GM18520 (cell line): ENCODE results near the gene MSMP.

ENCODE experiments used
- ATAC-seq: cut with Tn5 transposase; IDR thresholded peaks from one replicate; pipeline ENCODE4 v1.9.1; 2021; ENCODE audit not compliant: unreplicated experiment

The MSMP gene

DNA sequence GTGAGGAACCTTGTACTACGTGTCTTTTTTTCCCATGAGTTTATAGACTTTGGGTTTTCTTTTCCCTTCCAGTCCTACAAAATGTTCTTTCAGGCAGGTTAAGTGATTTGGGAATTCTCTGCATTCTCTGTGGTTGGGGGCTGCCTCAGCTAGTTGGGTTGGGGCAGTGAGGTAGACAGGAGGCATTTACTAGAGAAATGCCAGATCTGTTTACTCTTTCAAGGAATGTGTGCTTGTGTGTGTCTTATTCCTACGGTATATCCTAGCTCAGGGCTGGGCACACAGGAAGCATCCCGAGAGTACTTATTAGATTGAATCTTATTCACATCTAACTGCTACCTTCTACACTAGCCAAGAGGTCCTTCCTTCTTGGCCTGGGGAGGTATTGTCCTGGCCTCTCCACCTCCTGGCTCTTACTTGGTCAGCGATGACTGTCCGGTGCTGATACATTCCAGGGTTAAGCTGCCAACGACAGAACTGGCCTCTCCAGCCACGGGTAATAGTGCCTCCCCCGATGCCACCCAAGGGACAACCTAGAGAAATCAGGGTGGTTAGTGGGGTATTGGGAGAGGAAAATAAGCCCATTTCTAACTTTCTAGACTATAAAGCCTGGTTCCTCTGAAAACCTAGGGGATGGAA, 10.1 kb downstream of the MSMP start:
- no peak for ATAC-seq

DNA sequence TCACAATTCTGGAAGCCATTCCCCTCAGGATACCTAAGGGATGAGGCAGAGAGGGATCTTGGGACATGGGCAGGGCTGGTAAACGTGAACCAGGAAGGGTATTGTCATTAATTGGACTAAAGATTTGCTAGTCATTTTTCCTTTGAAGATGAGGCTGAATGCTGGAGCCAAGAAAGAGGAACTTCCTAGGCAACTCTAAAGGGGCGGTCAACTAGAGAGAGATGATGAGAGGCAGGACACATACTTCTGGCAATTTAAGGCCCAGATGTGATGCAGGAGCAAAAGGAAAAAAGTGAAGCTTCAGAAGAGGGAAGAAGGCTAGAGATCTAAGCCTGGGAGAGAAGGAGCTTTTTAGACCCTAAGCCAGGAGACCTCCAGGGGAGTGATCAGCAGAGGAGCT, 10.6 kb downstream of the MSMP start:
- ATAC-seq, result no peak

DNA sequence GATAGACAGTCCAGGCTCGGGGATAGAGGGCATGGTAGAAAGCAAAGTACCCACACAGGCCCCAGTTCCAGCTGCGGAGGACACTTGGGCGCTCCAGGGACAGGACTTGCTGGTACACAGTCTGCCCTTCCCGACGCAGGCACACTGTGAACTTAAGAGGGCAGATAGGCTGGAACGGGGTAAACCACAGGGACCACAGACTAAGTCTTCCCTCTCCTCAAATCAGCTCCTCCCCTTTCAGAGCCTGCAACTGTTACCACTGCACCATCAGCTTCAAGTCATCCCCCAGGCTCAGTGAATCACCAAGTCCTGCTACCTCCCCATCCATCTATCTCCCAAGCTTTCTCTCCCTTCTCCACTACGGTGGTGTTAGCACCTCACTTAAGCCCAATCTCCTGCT, 12.3 kb downstream of the MSMP start:
- ATAC-seq, result no peak

DNA sequence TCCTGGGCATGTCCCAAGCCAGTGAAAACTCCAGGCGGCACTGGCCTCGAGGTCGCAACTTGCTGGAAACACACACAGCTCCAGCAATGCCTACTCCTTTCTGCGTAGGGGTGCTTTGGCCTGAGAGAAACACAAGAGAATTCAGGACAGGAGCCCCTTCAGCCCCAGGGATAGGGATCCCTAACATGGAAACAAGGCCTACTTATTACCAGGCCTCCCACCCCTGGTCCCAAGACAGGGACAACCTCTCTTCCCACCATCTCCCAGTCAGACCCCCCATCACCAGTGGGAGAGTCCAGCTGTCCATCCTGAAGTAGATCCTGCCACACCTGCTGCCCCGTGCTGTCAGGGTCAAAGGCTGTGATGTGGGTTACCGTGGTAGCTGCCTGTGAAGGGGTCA, 13.8 kb downstream of the MSMP start:
- no peak for ATAC-seq

DNA sequence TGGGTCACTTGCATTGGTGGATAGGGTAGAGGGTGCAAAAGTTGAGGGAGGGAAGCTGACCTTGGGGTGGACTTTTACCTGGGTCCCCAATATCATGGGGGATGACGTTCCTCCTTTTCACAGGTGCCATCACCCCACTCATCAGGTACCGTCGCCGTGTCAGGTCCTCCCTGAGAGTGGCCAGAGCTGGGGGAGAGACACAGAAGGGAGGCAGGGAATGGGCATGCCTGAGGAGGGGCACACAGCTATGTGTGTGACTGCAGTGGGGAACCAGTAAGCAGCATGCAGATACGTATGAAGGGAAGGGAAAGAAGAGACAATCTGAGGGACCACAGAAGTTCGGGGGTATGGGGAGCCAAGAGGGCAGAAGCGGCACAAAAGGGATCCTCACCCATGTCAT, 15.2 kb downstream of the MSMP start:
- ATAC-seq, result no peak

DNA sequence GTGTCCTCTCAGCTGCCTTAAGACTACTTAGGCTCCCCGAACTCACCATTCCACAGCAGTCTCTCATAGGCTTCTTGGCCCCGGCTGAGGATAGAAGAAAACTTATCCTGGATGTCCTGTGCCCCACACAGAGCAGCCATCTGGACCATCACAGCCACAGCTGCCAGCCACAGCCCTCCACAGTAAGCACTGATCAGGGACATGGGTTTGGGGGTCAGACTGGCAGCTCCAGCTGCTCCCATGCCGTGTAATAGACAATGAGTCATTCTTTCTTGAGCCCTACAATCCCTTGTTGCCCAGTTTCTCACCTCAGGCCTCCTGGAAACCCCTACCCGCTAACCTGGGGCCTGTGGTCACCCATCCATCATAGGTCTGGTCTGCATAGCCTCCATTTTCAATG, 15.9 kb downstream of the MSMP start:
- ATAC-seq, result no peak

DNA sequence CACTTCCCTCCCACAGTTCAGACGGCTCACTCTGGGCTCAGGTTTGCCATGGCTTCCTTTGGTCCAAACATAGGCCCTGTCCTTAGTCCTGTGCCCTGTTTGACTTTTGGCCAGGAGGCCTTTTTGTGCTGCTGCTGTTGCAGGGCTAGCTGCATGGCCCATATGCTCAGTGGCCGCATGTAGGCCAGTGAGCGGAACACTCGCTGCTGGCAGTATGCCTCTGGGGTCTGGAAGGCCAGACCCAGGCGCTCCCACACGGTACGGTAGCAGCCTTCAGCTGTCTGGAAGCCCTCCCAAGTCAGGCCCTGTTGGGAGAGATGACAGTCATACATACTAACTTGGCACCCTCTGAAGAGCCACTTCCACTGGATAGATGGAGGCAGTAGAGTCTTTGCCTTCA, 16.9 kb downstream of the MSMP start:
- ATAC-seq, result no peak

DNA sequence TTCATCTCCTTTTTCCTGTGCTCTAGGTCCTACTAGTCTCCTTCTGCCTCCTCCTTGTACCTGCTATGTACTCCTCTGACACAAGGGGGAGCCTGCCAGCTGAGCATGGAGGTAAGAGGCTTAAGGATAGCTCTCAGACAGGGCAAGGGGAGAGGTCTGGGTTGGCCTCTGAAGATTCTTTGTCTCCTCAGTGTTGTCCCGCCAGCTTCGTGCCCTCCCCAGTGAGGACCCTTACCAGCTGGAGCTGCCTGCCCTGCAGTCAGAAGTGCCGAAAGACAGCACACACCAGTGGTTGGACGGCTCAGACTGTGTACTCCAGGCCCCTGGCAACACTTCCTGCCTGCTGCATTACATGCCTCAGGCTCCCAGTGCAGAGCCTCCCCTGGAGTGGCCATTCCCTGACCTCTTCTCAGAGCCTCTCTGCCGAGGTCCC, 17.9 kb downstream of the MSMP start:
- no peak for ATAC-seq

DNA sequence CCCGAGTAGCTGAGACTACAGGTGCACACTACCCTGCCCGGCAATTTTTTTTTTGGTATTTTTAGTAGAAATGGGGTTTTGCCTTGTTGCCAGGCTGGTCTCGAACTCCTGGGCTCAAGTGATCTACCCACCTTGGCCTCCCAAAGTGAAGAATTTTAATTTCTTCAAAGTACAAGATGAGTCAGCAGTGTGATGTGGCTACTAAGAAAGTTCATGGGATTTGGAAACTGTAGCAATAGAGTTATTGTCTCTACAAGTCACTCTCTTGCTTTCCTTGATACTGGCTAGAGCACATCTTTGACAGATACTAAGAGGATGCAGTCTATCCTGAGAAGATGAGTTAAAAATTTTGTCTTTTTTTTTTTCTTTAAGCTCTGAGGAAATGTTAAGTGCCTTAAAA, 20.0 kb downstream of the MSMP start:
- ATAC-seq, result no peak

DNA sequence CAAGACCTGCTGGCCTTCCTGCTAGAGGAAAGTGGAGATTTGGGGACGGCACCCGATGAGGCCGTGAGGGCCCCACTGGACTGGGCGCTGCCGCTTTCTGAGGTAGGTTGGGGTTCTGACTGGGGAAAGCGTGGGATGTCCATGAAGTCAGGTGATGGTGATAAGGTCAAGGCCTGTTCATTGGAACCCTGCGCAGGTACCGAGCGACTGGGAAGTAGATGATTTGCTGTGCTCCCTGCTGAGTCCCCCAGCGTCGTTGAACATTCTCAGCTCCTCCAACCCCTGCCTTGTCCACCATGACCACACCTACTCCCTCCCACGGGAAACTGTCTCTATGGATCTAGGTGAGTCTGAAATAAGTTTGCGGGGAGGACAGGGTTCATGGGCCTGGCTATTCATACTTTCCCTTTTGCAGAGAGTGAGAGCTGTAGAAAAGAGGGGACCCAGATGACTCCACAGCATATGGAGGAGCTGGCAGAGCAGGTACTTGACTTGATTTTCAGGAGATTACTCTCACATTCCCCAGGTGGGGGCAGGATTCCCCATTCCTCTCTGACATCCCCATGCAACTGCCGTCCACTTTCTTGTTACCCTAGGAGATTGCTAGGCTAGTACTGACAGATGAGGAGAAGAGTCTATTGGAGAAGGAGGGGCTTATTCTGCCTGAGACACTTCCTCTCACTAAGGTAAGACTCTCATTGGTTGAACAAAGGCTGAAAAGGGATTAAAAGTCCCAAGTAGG, 21.1 kb downstream of the MSMP start:
- ATAC-seq, result no peak

DNA sequence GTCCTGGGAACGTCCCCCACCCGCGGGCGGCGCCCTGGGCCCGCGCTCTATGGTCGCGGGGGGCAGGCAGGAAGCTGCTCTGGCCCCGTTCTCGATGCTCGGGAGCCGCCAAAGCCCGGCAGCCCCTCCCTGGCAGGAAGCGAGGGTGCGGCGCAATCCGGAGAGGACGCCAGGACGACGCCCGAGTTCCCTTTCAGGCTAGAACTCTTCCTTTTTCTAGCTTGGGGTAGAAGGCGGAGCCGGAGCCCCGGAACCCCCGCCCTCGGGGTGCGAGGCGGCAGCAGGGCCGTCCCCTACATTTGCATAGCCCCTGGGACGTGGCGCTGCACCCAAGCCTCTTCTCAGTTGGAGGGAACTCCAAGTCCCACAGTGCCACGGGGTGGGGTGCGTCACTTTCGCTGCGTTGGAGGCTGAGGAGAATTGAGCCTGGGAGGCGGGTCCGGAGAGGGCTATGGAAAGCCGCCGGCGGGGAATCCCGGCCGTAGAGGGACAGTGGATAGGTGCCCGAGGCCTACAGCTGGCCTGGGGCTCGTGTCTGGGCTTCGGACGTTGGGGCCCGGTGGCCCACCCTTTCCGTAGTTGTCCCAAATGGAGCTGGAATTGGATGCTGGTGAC, 21.8 kb downstream of the MSMP start, which contains the start of the genes CREB3 and TLN1:
TSS of gene CREB3 (plus strand) at position 482 of the 615 bp plus-strand sequence. CDS start at position 589, 107 bp downstream.
TSS of gene TLN1 (minus strand) at position 11 of the 615 bp plus-strand sequence. CDS start 6,501 bp downstream, outside the sequence.
- peak; percentile 69 for ATAC-seq

DNA sequence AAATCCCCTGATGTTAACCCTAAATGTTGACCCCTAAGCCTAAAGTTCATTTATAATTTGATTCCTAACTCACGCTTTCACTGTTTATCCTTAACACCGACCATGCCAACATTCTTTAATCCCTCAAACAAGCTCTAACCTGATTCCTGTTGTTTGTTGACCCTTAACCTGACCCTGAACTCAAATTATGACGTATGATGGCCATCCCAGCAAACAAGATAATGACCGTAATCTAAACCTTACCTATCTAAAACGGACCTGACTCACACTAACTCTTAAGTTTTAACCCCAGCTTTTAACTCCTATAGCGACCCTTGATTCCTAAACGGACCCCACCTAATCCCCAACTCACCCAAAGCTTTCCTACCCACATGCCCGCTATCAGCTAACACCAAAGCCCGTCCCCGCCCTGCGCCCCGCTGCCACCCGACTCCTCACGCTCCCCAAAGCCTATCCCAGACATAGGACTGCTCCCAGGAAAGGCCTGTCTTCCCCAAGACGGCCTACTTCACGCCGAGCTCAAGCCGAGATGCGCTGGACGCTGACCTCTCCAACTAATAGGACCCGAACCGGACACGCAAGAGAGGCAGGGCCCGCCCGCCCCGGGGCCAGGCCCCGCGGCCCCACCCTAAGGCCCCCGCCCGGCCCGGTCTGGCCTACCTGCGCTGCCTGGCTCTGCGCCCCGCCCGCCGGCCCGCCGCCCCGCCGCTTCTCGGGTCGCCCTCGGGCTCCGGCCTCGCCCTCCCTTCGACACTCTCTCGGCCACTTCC, 22.5 kb downstream of the MSMP start:
- ATAC-seq, result no peak

DNA sequence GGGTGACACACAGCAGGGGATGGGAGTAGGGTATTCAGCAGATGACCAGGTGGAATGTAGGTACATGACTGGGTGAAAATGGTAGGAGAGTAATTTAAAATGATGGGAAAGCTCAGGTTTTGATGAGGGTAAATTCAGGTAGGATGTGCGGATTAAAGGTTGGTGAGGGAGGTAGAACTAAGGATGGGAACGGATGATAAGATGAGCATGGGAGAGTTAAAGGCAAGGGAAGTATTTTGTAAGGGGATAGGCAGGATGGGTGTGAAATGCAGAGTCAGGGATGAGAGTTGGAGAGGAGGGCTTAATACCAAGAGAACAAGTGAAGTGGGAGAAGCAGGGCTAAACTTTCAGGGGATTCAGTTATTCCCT, 23.6 kb downstream of the MSMP start:
- no peak for ATAC-seq

DNA sequence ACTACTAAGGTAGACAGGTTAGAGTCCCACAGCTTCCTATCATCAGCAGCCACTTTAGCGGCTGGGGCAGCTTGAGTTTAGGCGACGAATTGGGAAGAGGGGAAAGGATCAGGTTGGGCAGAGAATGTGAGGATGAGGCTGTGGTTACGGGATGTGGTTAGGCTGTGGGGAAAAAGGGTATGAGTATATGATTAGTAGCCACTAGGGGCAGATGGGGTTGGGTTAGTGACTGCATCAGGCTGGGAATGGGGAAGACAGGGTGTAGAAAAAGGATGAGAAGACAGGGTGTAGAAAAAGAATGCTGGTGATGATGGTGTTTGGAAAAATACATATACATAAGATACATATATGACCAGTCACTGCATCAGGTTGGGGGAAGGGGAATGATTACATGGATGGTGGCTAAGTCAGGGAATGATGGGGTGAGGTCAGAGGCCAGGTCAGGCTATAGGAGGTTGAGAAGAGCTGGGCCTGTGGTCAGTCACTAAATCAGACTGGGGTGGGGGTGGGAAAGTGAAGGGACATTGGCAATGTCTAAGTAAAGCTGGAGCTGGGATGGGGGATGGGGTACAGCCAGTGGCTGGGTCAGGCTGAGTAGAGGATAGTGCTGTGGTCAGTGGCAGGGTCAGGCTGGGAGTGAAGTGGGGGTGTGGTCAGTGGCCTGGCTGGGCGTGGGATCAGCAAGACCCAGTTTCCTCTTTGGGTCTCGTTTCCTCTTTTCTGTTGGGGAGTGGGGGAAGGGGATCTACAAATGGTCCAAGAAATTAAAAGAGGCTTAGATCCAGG, 24.2 kb downstream of the MSMP start:
- no peak for ATAC-seq

DNA sequence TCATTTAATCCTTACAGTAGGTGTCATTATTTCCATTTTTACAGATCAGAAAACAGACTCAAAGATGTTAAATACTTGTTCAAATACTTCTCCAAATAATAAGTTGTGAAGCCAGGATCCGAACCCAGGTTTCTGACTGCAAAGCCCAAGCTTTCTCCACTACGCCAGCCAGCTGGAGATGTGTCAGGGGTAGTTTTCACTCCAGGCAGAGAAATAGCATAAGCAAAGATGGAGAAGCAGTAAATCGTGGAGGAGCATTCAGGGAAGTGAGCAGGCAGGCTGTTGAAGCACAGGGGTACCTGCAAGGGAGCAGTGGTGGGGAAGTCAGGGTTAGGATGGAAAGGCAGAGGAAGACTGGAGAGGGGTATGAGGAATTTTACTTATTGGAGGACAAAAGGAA, 25.0 kb downstream of the MSMP start:
- ATAC-seq, result no peak

DNA sequence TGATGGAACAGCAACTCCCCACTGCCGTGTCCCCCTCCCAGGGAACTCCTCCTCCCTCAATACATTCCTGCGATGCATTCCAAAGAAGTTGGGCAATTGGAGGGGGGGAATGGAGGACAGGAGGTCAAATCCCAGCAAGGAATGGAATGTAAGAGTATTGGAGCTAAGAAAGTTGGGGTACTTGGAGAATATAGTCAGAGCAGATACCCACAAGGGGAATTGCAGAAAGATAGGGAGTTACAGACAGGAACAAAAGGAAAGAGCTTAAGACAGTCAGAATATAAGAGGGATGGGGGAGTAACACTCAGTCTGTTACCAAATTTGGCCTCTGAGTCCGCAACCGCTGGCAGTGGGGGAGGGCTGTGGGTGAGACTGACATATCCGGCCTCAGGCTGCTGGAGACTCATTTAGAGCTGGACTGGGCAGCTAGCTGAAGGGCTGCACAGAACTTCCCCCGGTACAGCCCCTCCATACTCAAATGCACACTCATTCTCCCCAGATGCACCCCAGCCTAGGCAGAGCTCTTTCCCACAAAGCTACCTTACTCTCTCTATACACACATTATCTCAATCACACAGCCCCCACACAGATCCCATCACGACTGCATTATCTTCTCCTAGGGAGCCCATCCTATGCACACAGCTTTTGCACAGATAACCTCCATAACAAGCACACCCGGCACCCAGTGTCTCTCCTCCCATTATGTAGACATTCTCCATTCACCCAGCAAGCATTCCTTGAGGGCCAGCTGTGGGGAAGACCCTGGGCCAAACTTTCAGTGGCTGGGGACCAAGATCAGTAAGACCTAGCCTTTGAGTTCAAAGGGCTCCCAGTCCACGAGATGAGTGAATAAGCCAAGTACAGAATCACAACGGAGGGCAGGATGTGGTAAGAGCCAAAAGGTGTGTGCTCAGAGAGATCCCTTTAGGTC, 25.8 kb downstream of the MSMP start:
- ATAC-seq, result no peak

DNA sequence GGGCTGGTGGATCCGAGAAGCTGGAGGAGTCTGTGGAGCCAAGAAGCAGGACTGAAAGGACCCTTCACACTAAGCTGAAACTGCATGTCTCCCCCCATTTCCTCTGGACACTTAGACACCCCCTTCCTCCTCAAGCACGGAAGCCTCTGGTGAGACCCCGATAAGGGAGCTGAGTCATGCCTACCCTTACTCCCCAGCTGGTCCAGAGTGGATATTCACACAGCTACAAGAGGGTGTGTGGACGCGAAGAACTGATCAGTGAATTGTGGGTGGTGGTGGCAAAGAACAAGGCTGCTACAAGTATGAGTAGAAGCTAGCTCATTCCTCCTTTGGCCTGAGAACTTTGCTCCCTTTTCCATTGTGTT, 26.4 kb downstream of the MSMP start:
- ATAC-seq, result no peak

DNA sequence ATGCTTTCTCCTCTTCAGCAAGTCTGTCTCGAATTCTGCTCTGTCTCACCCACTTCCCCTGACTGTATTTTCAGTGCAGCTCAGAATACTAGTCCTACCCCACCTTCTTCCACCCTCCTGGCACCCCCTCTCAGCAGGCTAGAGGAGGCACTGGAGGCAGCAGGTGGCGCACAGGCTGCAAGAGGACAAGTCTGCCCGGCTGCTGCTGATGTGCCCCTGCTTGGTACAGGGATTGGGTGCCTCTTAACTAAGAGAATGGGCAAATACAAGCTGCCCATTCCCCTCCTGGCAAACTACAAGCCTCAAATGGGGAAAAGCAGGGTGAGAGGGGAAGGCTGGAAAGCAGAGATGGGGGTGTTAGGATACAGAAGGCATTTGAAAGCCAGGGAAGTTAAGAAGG, 27.1 kb downstream of the MSMP start:
- ATAC-seq, result no peak

DNA sequence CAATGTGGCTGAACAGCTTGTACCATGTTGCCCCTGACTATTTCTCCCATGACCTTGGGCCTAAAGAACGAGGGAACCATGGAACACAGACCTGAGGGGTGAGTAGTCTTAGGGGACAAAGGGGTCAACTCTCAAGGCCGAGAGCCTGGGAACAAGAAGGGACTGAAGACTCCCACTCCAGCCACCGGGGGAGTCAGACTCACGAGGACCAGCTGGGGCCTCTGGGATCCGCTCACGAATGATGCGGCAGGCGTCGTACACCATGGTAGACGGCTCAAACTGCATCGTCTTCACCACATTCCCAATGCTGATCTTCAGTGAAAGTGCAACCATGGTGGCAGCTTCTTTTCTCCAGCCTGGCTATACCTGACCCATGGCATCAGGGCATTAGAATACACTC, 28.7 kb downstream of the MSMP start:
- no peak for ATAC-seq

DNA sequence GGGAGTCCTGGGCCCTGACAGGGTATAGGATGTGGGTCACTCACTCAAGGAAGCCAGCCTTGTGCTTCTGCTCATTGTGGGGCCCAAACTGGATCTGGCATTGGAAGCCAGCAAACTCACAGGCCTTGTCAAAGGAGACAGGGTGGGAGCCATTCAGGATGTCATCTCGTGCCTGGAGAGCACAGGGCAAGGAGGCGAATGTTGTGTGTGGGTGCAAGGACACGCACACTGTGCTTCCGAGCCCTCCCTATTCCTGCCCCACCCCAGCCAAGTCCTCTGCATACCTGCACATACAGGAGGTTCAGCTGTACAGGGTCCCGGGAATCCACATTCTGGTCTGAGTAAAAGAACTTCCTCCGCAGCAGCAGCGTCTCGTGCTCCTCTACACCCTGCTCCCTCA, 30.2 kb downstream of the MSMP start:
- no peak for ATAC-seq
